GM12891 (cell line): ENCODE results near the gene SIVA1.

Experiments used
- PAX5 ChIP-seq: IDR thresholded peaks from 2 replicates; pipeline ENCODE4 v1.6.1; 2011; ENCODE audit warnings: low read length, moderate library complexity, mild to moderate bottlenecking; ENCODE audit not compliant: insufficient read depth, severe bottlenecking
- POLR2A ChIP-seq: IDR thresholded peaks from 2 replicates; pipeline ENCODE4 v1.6.1; 2011; ENCODE audit warnings: low read depth, low read length, control low read depth
- POLR2AphosphoS5 ChIP-seq: IDR thresholded peaks from 2 replicates; pipeline ENCODE4 v1.6.1; 2011; ENCODE audit warnings: low read depth, low read length, control low read depth
- POU2F2 ChIP-seq: IDR thresholded peaks from 2 replicates; pipeline ENCODE4 v1.6.1; 2011; ENCODE audit warnings: low read depth, mild to moderate bottlenecking, control low read depth, low read length, moderate library complexity
- SPI1 ChIP-seq: IDR thresholded peaks from 2 replicates; pipeline ENCODE4 v1.6.1; 2011; ENCODE audit warnings: low read depth, low read length, control low read depth
- TAF1 ChIP-seq: IDR thresholded peaks from 2 replicates; pipeline ENCODE4 v1.6.1; 2011; ENCODE audit warnings: low read depth, low read length, control low read depth

DNA sequence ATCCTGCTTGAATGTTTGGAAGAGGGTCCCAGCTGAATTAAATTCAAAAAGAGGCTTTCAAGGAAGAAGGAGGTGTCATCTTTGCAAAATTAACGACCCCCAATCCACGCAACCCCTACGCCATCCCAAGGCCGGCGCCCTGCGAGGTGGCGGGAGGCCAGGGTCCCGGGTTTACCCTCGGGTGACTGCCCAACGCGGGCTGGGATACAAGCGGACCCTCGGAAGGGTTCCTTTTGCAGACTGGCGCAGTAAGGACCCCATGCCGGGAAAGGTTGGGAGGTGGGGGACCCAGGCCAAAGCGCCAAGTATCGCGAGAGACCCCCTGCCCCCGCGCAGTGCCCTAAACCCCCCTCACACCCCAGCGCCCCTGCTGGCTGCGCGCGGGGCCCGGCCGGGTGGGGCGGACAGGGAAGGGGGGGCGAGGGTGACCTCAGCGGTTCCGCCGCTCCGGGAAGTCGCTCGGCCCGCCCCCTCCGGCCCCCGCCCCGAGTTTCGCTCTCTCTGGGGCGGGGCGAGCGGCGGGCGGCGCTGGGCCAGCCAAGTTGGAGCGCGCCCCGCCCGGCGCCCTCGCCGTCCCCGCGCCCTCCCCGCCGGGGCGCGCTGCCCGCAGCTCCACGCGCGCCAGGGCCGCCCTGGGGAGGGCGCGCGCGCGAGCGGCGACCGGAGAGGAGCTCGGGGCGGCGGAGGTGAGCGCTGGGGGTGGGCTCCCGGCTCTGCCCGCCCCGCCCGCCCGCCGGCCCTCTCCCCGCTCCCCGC is 47.2 kb downstream of the SIVA1 start:
- no peak for TF ChIP-seq POLR2AphosphoS5
- no peak for TF ChIP-seq SPI1
- no peak for TF ChIP-seq TAF1
- TF ChIP-seq POLR2A = no peak
- TF ChIP-seq PAX5 = no peak
- TF ChIP-seq POU2F2 = no peak
